ENCODE measurements around the gene GBX2.

GRCh38 chr2:236184701-236185100 lies 16.5 kb upstream of the GBX2 start:
- no peak for TF ChIP-seq CTCF (IDR thresholded peaks at IDR 0.05 in 4 of 5, conservative IDR thresholded peaks at IDR 0.05 in 1 of 5)
- TF ChIP-seq POLR2A (IDR thresholded peaks at IDR 0.05), result no peak

Data from gastrocnemius medialis (tissue), 4 donors.